Measurements from ENCODE around the gene ETV3L. TPM values are rescaled to one million over a fixed set of nuclear protein-coding genes. Genes with fewer than 3 reads are reported as not detected.

ETV3L gene
- total RNA-seq, 2 donors from 2014 or later: not detected

GRCh38 chr1:157144509-157144908, 44.9 kb upstream of the ETV3L start:
- no peak for DNase-seq
- WGBS, 2 donors: 80 to 85% methylated on average over 1 of the region's 1 CpG
- Histone ChIP-seq H3K4me1 (no peaks in the 10 kb centered on the region), H3K9me3 (no peaks in the 10 kb centered on the region), H3K4me3 (no peak overlapping the region), H3K36me3 (replicated peaks in 1 of 2; ENCODE audit: insufficient read depth in 1 of 2, low read depth in 2 of 2) (no peaks in the 10 kb centered on the region), H3K27ac (no peak overlapping the region), H3K27me3 (no peaks in the 10 kb centered on the region)
- no peak for ATAC-seq
- TF ChIP-seq, protein P1, sequence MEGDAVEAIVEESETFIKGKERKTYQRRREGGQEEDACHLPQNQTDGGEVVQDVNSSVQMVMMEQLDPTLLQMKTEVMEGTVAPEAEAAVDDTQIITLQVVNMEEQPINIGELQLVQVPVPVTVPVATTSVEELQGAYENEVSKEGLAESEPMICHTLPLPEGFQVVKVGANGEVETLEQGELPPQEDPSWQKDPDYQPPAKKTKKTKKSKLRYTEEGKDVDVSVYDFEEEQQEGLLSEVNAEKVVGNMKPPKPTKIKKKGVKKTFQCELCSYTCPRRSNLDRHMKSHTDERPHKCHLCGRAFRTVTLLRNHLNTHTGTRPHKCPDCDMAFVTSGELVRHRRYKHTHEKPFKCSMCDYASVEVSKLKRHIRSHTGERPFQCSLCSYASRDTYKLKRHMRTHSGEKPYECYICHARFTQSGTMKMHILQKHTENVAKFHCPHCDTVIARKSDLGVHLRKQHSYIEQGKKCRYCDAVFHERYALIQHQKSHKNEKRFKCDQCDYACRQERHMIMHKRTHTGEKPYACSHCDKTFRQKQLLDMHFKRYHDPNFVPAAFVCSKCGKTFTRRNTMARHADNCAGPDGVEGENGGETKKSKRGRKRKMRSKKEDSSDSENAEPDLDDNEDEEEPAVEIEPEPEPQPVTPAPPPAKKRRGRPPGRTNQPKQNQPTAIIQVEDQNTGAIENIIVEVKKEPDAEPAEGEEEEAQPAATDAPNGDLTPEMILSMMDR (IDR thresholded peaks at IDR 0.05): no peak
- no peak for TF ChIP-seq POLR2A (IDR thresholded peaks at IDR 0.05)
- intact Hi-C loops (cut with DNase I): no loop called here

- Histone ChIP-seq H3K27me3 (no peaks in the 10 kb centered on the region), H3K36me3 (replicated peaks in 1 of 2; ENCODE audit: insufficient read depth in 1 of 2, low read depth in 2 of 2) (no peaks in the 10 kb centered on the region), H3K27ac (no peak overlapping the region), H3K4me1 (peaks cover 8% of the 10 kb centered on the region), H3K9me3 (no peaks in the 10 kb centered on the region), H3K4me3 (no peak overlapping the region)
- TF ChIP-seq, protein P1 (IDR thresholded peaks at IDR 0.05): no peak
- TF ChIP-seq POLR2A (IDR thresholded peaks at IDR 0.05): no peak
- DNase-seq: no peak
- intact Hi-C loops (cut with DNase I): no loop called here
- ATAC-seq: no peak
- 65 to 72% methylated on average over 3 of the region's 3 CpGs for WGBS, 2 donors
These were observed 43.3 kb upstream of the ETV3L start for GRCh38 chr1:157142765-157143423.

GRCh38 chr1:157142201-157142600, 42.6 kb upstream of the ETV3L start:
- Histone ChIP-seq H3K27ac (no peak overlapping the region), H3K27me3 (no peaks in the 10 kb centered on the region), H3K36me3 (replicated peaks in 1 of 2; ENCODE audit: insufficient read depth in 1 of 2, low read depth in 2 of 2) (no peaks in the 10 kb centered on the region), H3K9me3 (no peaks in the 10 kb centered on the region), H3K4me1 (peaks cover 10% of the 10 kb centered on the region), H3K4me3 (no peak overlapping the region)
- no peak for TF ChIP-seq POLR2A (IDR thresholded peaks at IDR 0.05)
- TF ChIP-seq, protein P1 (IDR thresholded peaks at IDR 0.05): no peak
- ATAC-seq (no peak), DNase-seq (no peak)
- intact Hi-C loops (cut with DNase I): no loop called here
- 47 to 59% methylated on average over 2 of the region's 2 CpGs for WGBS, 2 donors

DNA sequence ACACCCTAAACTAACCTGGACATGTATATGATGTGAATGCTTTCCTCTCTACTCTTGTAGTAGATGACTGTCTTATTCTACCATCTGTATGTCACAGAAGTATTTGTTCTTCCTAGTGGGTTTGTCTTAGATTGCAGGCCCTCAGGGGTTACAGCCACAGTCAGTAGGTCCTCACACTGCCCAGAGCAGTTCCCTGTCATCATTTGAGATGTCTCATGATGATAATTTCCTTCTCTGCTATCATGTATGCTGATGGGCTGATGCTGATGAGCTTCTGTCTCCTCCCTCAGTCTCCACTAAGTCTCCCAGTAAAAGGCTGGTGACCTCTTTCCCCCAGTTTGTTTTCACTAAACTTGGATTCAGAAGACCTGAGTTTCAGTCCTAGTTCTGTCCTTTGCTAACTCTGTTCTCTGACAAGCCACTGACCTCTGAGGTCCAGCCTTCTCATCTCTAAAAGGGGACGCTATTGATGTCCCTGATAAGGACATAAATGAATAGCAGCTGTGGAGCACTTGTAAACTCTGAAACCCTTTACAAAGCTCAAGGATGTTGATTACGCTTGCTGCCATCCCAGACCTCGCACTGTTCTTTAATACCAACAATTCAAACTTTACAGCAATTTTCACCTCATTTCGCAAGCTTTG, 41.7 kb upstream of the ETV3L start:
- DNase-seq: no peak
- ATAC-seq: no peak
- TF ChIP-seq, protein P1 (IDR thresholded peaks at IDR 0.05): no peak
- no peak for TF ChIP-seq POLR2A (IDR thresholded peaks at IDR 0.05)
- Histone ChIP-seq H3K27me3 (no peaks in the 10 kb centered on the region), H3K4me1 (peaks cover 19% of the 10 kb centered on the region), H3K27ac (no peak overlapping the region), H3K9me3 (no peaks in the 10 kb centered on the region), H3K36me3 (replicated peaks in 1 of 2; ENCODE audit: insufficient read depth in 1 of 2, low read depth in 2 of 2) (no peaks in the 10 kb centered on the region), H3K4me3 (no peak overlapping the region)
- intact Hi-C loops (cut with DNase I): no loop called here
- WGBS, 2 donors: 83 to 85% methylated on average over 4 of the region's 4 CpGs

Data from body of pancreas (tissue), 4 donors.